Thyroid gland (tissue), 4 donors: Measurements from ENCODE around the gene FAM118A.

Source experiments
- POLR2A ChIP-seq, 2 donors: fragments of 450-650 bp; IDR thresholded peaks; one replicate each; pipeline ENCODE4 v1.6.1; 2017; ENCODE audit warnings: antibody characterized with exemption in 2 of 2, mild to moderate bottlenecking in 2 of 2, moderate library complexity in 1 of 2
- TF ChIP-seq, protein P1 (sequence below), 6 experiments: fragments of 200-600 bp in 3 of 6; fragments of 450-650 bp in 3 of 6; sonication (generic) in 3 of 6; IDR thresholded peaks; one replicate each; pipeline ENCODE4 v1.5.1; 2016 to 2019; ENCODE audit warnings: antibody characterized with exemption in 6 of 6, mild to moderate bottlenecking in 2 of 6, inconsistent platforms in 1 of 6, moderate library complexity in 1 of 6

DNA sequence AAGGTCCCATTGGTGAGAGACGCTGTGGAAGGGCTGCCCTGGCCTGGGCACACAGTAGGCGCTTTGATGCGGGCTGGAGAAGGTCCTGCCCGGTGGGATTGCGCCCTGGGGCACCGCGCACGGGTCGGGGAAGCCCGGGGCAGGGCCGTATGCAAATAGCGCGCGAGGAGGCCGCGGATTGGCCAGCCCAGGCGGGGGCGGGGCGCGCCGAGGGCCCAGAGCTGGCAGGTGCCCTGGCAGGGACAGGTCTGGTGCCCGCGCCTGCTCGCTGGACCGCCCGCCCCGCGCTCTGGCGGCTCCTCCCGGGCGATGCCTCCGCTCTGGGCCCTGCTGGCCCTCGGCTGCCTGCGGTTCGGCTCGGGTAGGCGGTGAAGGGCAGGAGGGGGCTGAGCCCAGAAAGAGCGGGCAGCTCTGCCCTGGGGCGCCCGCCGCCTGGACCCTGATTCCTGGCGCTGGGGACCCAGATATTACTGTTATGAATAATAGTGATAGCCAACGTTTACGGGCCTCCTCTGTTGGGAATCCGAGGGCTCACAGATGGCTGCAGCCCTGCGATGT lies 24.9 kb upstream of the FAM118A start, which contains the start of gene UPK3A:
- TF ChIP-seq, protein P1, sequence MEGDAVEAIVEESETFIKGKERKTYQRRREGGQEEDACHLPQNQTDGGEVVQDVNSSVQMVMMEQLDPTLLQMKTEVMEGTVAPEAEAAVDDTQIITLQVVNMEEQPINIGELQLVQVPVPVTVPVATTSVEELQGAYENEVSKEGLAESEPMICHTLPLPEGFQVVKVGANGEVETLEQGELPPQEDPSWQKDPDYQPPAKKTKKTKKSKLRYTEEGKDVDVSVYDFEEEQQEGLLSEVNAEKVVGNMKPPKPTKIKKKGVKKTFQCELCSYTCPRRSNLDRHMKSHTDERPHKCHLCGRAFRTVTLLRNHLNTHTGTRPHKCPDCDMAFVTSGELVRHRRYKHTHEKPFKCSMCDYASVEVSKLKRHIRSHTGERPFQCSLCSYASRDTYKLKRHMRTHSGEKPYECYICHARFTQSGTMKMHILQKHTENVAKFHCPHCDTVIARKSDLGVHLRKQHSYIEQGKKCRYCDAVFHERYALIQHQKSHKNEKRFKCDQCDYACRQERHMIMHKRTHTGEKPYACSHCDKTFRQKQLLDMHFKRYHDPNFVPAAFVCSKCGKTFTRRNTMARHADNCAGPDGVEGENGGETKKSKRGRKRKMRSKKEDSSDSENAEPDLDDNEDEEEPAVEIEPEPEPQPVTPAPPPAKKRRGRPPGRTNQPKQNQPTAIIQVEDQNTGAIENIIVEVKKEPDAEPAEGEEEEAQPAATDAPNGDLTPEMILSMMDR (IDR thresholded peaks at IDR 0.05): peak in 1 of 6 experiments; percentile 19
- peak; percentile 21 to 96 for TF ChIP-seq POLR2A (IDR thresholded peaks at IDR 0.05)
